Stimulated activated CD4-positive, alpha-beta T cell treated with anti-CD3 and anti-CD28 coated beads, Interleukin-4, amount 100 ng/mL, for 4 hours (primary cell): Measurements from ENCODE around the gene VAV3.
"Not testable (repeated sequence)": the region's sequence is repeated elsewhere in the genome, so short reads cannot be mapped to it uniquely, and the experiment has no call there.

Source experiments
- DNase-seq, 2 experiments: peaks; one replicate each; pipeline ENCODE4 v3.0.0-alpha.2; 2020

The VAV3 gene

GRCh38 chr1:107965110-107965991 lies at the start of gene VAV3:
Gene VAV3, minus strand, starts transcription at chr1:107965180. Its CDS starts 311 bp downstream, at chr1:107964869.
- DNase-seq: peak; percentile 40 to 67

- DNase-seq: no peak
Observed at GRCh38 chr1:108012553-108012952, 47.6 kb upstream of the VAV3 start.

GRCh38 chr1:108011295-108011694 lies 46.3 kb upstream of the VAV3 start:
- no peak for DNase-seq

GRCh38 chr1:108010581-108010980 lies 45.6 kb upstream of the VAV3 start:
- no peak for DNase-seq

- no peak for DNase-seq
Observed at GRCh38 chr1:108009603-108010195, 44.7 kb upstream of the VAV3 start.

GRCh38 chr1:108007531-108007930 lies 42.6 kb upstream of the VAV3 start:
- DNase-seq: no peak

- no peak for DNase-seq
Observed at GRCh38 chr1:108007070-108007469, 42.1 kb upstream of the VAV3 start.

- not testable (repeated sequence) for DNase-seq
Observed at GRCh38 chr1:108004919-108005318, 39.9 kb upstream of the VAV3 start.

- no peak for DNase-seq
Observed at GRCh38 chr1:108000620-108001111, 35.7 kb upstream of the VAV3 start.

GRCh38 chr1:108000184-108000583 lies 35.2 kb upstream of the VAV3 start:
- no peak for DNase-seq

GRCh38 chr1:107997866-107998265 lies 32.9 kb upstream of the VAV3 start:
- no peak for DNase-seq

GRCh38 chr1:107993920-107994319 lies 28.9 kb upstream of the VAV3 start:
- no peak for DNase-seq

GRCh38 chr1:107992347-107992746 lies 27.4 kb upstream of the VAV3 start:
- no peak for DNase-seq

- DNase-seq: no peak
Observed at GRCh38 chr1:107991371-107992066, 26.5 kb upstream of the VAV3 start.

GRCh38 chr1:107990606-107991005 lies 25.6 kb upstream of the VAV3 start:
- peak in 1 of 2 experiments; percentile 2 for DNase-seq

- DNase-seq: no peak
Observed at GRCh38 chr1:107981277-107981676, 16.3 kb upstream of the VAV3 start.

- DNase-seq: no peak
Observed at GRCh38 chr1:107979926-107980325, 14.9 kb upstream of the VAV3 start.

- no peak for DNase-seq
Observed at GRCh38 chr1:107979088-107979487, 14.1 kb upstream of the VAV3 start.

- no peak for DNase-seq
Observed at GRCh38 chr1:107976836-107977235, 11.9 kb upstream of the VAV3 start.

- no peak for DNase-seq
Observed at GRCh38 chr1:107976431-107976830, 11.5 kb upstream of the VAV3 start.

- DNase-seq: no peak
Observed at GRCh38 chr1:107975851-107976250, 10.9 kb upstream of the VAV3 start.

- DNase-seq: no peak
Observed at GRCh38 chr1:107974090-107974489, 9.1 kb upstream of the VAV3 start.

- no peak for DNase-seq
Observed at GRCh38 chr1:107972391-107973180, 7.6 kb upstream of the VAV3 start.
